Smooth muscle cell (in vitro differentiated cells): ENCODE data around the gene NFIA. TPM values are rescaled to one million over a fixed set of nuclear protein-coding genes. Genes with fewer than 3 reads are reported as not detected.
A peak's percentile ranks its signal among the peaks of the same experiment; 100 is the strongest.

Experiments
- DNase-seq: peaks from one replicate; lab custom pipeline; 2025; ENCODE audit not compliant: unreplicated experiment; lab: John Stamatoyannopoulos, UW
- H2AFZ ChIP-seq: fragments of 200-600 bp; sonication (generic); 2 replicates; pipeline ENCODE4 v1.6.0; 2016; ENCODE audit warnings: antibody characterized with exemption, low read depth, mild to moderate bottlenecking
- H3F3A ChIP-seq: fragments of 200-600 bp; sonication (generic); 2 replicates; pipeline ENCODE4 v1.6.0; 2017; ENCODE audit warnings: antibody characterized with exemption, low read depth
- H3K27ac ChIP-seq: fragments of 200-600 bp; sonication (generic); 2 replicates; pipeline ENCODE4 v1.5.1; 2016; ENCODE audit warnings: low read depth, mild to moderate bottlenecking
- H3K27me3 ChIP-seq: fragments of 200-600 bp; sonication (generic); 2 replicates; pipeline ENCODE4 v1.6.1; 2016; ENCODE audit warnings: low read depth, mild to moderate bottlenecking
- H3K36me3 ChIP-seq: fragments of 200-600 bp; sonication (generic); 2 replicates; pipeline ENCODE4 v1.5.1; 2016; ENCODE audit warnings: low read depth
- H3K4me1 ChIP-seq: fragments of 200-600 bp; sonication (generic); 2 replicates; pipeline ENCODE4 v1.5.1; 2016; ENCODE audit warnings: low read depth
- H3K4me2 ChIP-seq: fragments of 200-600 bp; sonication (generic); 2 replicates; pipeline ENCODE4 v1.6.0; 2016; ENCODE audit warnings: mild to moderate bottlenecking
- H3K4me3 ChIP-seq: fragments of 200-600 bp; sonication (generic); 2 replicates; pipeline ENCODE4 v1.5.1; 2016; ENCODE audit warnings: mild to moderate bottlenecking
- H3K79me2 ChIP-seq: fragments of 200-600 bp; sonication (generic); 2 replicates; pipeline ENCODE4 v1.6.0; 2016; ENCODE audit warnings: low read depth, mild to moderate bottlenecking
- H3K9ac ChIP-seq: fragments of 200-600 bp; sonication (generic); 2 replicates; pipeline ENCODE4 v1.6.0; 2016; ENCODE audit warnings: low read depth
- H3K9me3 ChIP-seq: fragments of 200-600 bp; sonication (generic); replicated peaks from 2 replicates; pipeline ENCODE4 v1.5.1; 2016; ENCODE audit warnings: low read depth
- H4K20me1 ChIP-seq: fragments of 200-600 bp; sonication (generic); 2 replicates; pipeline ENCODE4 v1.6.0; 2016; ENCODE audit warnings: low read depth
- CTCF ChIP-seq: fragments of 200-600 bp; sonication (generic); IDR thresholded peaks from 2 replicates; pipeline ENCODE4 v1.5.1; 2017; ENCODE audit warnings: borderline replicate concordance, mild to moderate bottlenecking, antibody characterized with exemption; ENCODE audit not compliant: insufficient read depth, poor library complexity, severe bottlenecking
- WGBS: methylation state at CpG from one replicate; pipeline ENCODE4 v1.1.7; 2016; ENCODE audit warnings: low lambda C conversion rate; 5-methylcytosine and 5-hydroxymethylcytosine counted together
- polyA plus RNA-seq: library from polyadenylated mRNA; unstranded; fragments of >200 nt; fragmentation: Nextera tagmentation; extraction: Ambion mirVana; gene quantifications from 2 replicates; pipeline ENCODE4 v1.2.1, GENCODE V29; 2016
- total RNA-seq: library from RNA; depleted of rRNA; stranded (reverse); fragments of >200 nt; gene quantifications from 2 replicates; pipeline ENCODE4 v1.2.3, GENCODE V29; 2014

The NFIA gene
- total and polyA plus RNA-seq, 2 experiments from 2014 or later: 5.0 to 6.2 TPM

- Histone ChIP-seq H3K4me2 (peak overlapping the region; percentile 66), H3K9ac (peak overlapping the region; percentile 3), H3K79me2 (no peaks in the 10 kb centered on the region), H3K36me3 (no peaks in the 10 kb centered on the region), H2AFZ (peak overlapping the region; percentile 68), H3F3A (no peaks in the 10 kb centered on the region), H3K27me3 (no peaks in the 10 kb centered on the region), H3K4me1 (peaks cover 6% of the 10 kb centered on the region), H4K20me1 (no peaks in the 10 kb centered on the region), H3K27ac (peak overlapping the region; percentile 68), H3K4me3 (no peak overlapping the region), H3K9me3 (no peaks in the 10 kb centered on the region)
- no peak for TF ChIP-seq CTCF
- DNase-seq: no peak
- WGBS: 93% methylated on average over 1 of the region's 1 CpG
Observed at GRCh38 chr1:61278966-61279365, 196.6 kb downstream of the NFIA start.

- peaks cover 8% of the 10 kb centered on the region for H3K4me1 ChIP-seq
- DNase-seq: no peak
- H3K27ac ChIP-seq: peak overlapping the region; percentile 68
- H3K36me3 ChIP-seq: no peaks in the 10 kb centered on the region
- WGBS: 38% methylated on average over 4 of the region's 4 CpGs
- H2AFZ ChIP-seq: peak overlapping the region; percentile 68
- peak overlapping the region; percentile 66 for H3K4me2 ChIP-seq
- H3K9me3 ChIP-seq: no peaks in the 10 kb centered on the region
- no peak overlapping the region for H3K4me3 ChIP-seq
- no peaks in the 10 kb centered on the region for H3F3A ChIP-seq
- no peaks in the 10 kb centered on the region for H4K20me1 ChIP-seq
- no peaks in the 10 kb centered on the region for H3K27me3 ChIP-seq
- H3K79me2 ChIP-seq: no peaks in the 10 kb centered on the region
- no peak overlapping the region for H3K9ac ChIP-seq
- TF ChIP-seq CTCF: no peak
Observed at GRCh38 chr1:61279570-61279969, 197.2 kb downstream of the NFIA start.

- Histone ChIP-seq H4K20me1 (no peaks in the 10 kb centered on the region), H3K4me2 (no peak overlapping the region), H3K9ac (no peak overlapping the region), H3K27me3 (no peaks in the 10 kb centered on the region), H3F3A (no peaks in the 10 kb centered on the region), H3K27ac (peak overlapping the region; percentile 68), H2AFZ (no peak overlapping the region), H3K79me2 (no peaks in the 10 kb centered on the region), H3K9me3 (no peaks in the 10 kb centered on the region), H3K36me3 (no peaks in the 10 kb centered on the region), H3K4me1 (peaks cover 14% of the 10 kb centered on the region), H3K4me3 (no peak overlapping the region)
- WGBS: 96% methylated on average over 5 of the region's 5 CpGs
- no peak for DNase-seq
- no peak for TF ChIP-seq CTCF
Observed at GRCh38 chr1:61280452-61280851, 198.1 kb downstream of the NFIA start.

- H3K79me2 ChIP-seq: no peaks in the 10 kb centered on the region
- no peak overlapping the region for H3K9ac ChIP-seq
- H4K20me1 ChIP-seq: no peaks in the 10 kb centered on the region
- H3K36me3 ChIP-seq: no peaks in the 10 kb centered on the region
- H3K9me3 ChIP-seq: no peaks in the 10 kb centered on the region
- no peak for DNase-seq
- H3F3A ChIP-seq: no peaks in the 10 kb centered on the region
- H3K27ac ChIP-seq: no peak overlapping the region
- no peak overlapping the region for H2AFZ ChIP-seq
- H3K4me2 ChIP-seq: no peak overlapping the region
- TF ChIP-seq CTCF: no peak
- H3K4me1 ChIP-seq: peaks cover 14% of the 10 kb centered on the region
- no peak overlapping the region for H3K4me3 ChIP-seq
- whole genome bisulfite sequencing: 47% methylated on average over 3 of the region's 3 CpGs
- no peaks in the 10 kb centered on the region for H3K27me3 ChIP-seq
Observed at GRCh38 chr1:61282387-61282786, 200.0 kb downstream of the NFIA start.
